HL-60 (cell line): ENCODE results near the gene MYOCD.

Experiments used
- CTCF ChIP-seq: IDR thresholded peaks from one replicate; pipeline ENCODE4 v1.5.1; 2011; ENCODE audit warnings: low read length, control low read depth, inconsistent platforms; ENCODE audit not compliant: insufficient read depth
- GABPA ChIP-seq: IDR thresholded peaks from 2 replicates; pipeline ENCODE4 v1.6.1; 2012; ENCODE audit warnings: low read depth
- POLR2AphosphoS5 ChIP-seq: IDR thresholded peaks from 2 replicates; pipeline ENCODE4 v1.6.1; 2012; ENCODE audit warnings: low read depth
- REST ChIP-seq: IDR thresholded peaks from 2 replicates; pipeline ENCODE4 v1.6.1; 2012; ENCODE audit warnings: low read depth; ENCODE audit not compliant: insufficient replicate concordance
- SPI1 ChIP-seq: IDR thresholded peaks from 2 replicates; pipeline ENCODE4 v1.6.1; 2012; ENCODE audit warnings: low read depth, mild to moderate bottlenecking, borderline replicate concordance

- TF ChIP-seq POLR2AphosphoS5, result no peak
- TF ChIP-seq CTCF, result no peak
- TF ChIP-seq REST, result no peak
- no peak for TF ChIP-seq SPI1
- no peak for TF ChIP-seq GABPA
Measured at GRCh38 chr17:12744786-12745185, 79.1 kb downstream of the MYOCD start.
